K562 (cell line): ENCODE data around the gene CCR7. TPM values are rescaled to one million over a fixed set of nuclear protein-coding genes. Genes with fewer than 3 reads are reported as not detected.

Source experiments
- ATAC-seq: fragments of 200-7000 bp; cut with Tn5 transposase; 3 replicates; pipeline ENCODE4 v1.9.1; 2020; ENCODE audit warnings: moderate library complexity
- BruUV-seq: library from RNA; stranded (reverse); fragments of 400-500 nt; replicated peaks from 2 replicates; lab custom pipeline; 2021; lab: Mats Ljungman, UMichigan
- CTCF ChIA-PET: fragments of 300-600 bp; formaldehyde crosslinking; extraction: SDS; loops from one replicate; lab custom pipeline; 2021; ENCODE audit warnings: low intra/inter-chr PET ratio; lab: Yijun Ruan, JAX
- POLR2A ChIA-PET: fragments of 300-600, 350-650 bp; sonication (Branson Sonifier 250); formaldehyde crosslinking; extraction: SDS; loops from one replicate; lab custom pipeline; 2021; ENCODE audit warnings: antibody characterized with exemption, inconsistent platforms; lab: Yijun Ruan, JAX
- DNase-seq, 4 experiments: peaks; one replicate each; pipeline versions ENCODE4 v3.0.0 to v3.0.0-alpha.2; 2011 to 2018; ENCODE audit warnings: low spot score in 3 of 4, mixed read lengths in 3 of 4; ENCODE audit errors: extremely low read depth in 1 of 4
- FAIRE-seq: peaks from 2 replicates; lab custom pipeline; 2011; peaks lifted over from hg19 to GRCh38; lab: Jason Lieb, UNC
- H2AFZ ChIP-seq: 2 replicates; pipeline ENCODE4 v1.6.0; 2011; ENCODE audit warnings: low read depth, low read length, control low read depth, inconsistent platforms
- H3K27ac ChIP-seq: fragments of 200-600 bp; 3 replicates; pipeline ENCODE4 v1.8.0; 2011; ENCODE audit warnings: low read depth, mild to moderate bottlenecking, control low read depth, inconsistent platforms, low read length, moderate library complexity, mixed read lengths; ENCODE audit errors: extremely low read depth
- H3K27me3 ChIP-seq, 2 experiments: fragments of 300-600 bp in 1 of 2; 2 replicates in 1 of 2; 3 replicates in 1 of 2; pipeline versions ENCODE4 v1.6.0 to v1.8.0; 2011; ENCODE audit warnings: inconsistent platforms in 2 of 2, low read length in 2 of 2, mild to moderate bottlenecking in 1 of 2, mixed read lengths in 1 of 2, moderate library complexity in 1 of 2; ENCODE audit not compliant: control insufficient read depth in 2 of 2, insufficient read depth in 2 of 2
- H3K36me3 ChIP-seq: fragments of 300-600 bp; 3 replicates; pipeline ENCODE4 v1.8.0; 2011; ENCODE audit warnings: mild to moderate bottlenecking, low read length, inconsistent platforms; ENCODE audit not compliant: control insufficient read depth, insufficient read depth
- H3K4me1 ChIP-seq, 2 experiments: fragments of 200-600 bp in 1 of 2; replicated peaks in 1 of 2; 2 replicates in 1 of 2; 3 replicates in 1 of 2; pipeline versions ENCODE4 v1.5.1 to v1.8.0; 2011; ENCODE audit warnings: inconsistent platforms in 2 of 2, low read length in 2 of 2, mild to moderate bottlenecking in 1 of 2, mixed read lengths in 1 of 2, moderate library complexity in 1 of 2; ENCODE audit not compliant: control insufficient read depth in 2 of 2, insufficient read depth in 2 of 2
- H3K4me2 ChIP-seq: 2 replicates; pipeline ENCODE4 v1.6.1; 2011; ENCODE audit warnings: low read length, control low read depth, inconsistent platforms, mixed read lengths; ENCODE audit not compliant: insufficient read depth
- H3K4me3 ChIP-seq: fragments of 200-600 bp; sonication (generic), shearing (Covaris generic); 2 replicates; pipeline ENCODE4 v1.5.1; 2016; ENCODE audit warnings: control low read depth, inconsistent platforms
- H3K79me2 ChIP-seq: fragments of 200-600 bp; 3 replicates; pipeline ENCODE4 v1.8.0; 2011; ENCODE audit warnings: low read length, inconsistent platforms; ENCODE audit not compliant: control insufficient read depth, insufficient read depth
- H3K9ac ChIP-seq, 2 experiments: 2 replicates each; pipeline versions ENCODE4 v1.6.0 to v1.6.1; 2011; ENCODE audit warnings: low read depth in 2 of 2, low read length in 2 of 2, control low read depth in 1 of 2, inconsistent platforms in 1 of 2, mild to moderate bottlenecking in 1 of 2, mixed read lengths in 1 of 2; ENCODE audit not compliant: insufficient read depth in 1 of 2
- H3K9me1 ChIP-seq: one replicate; pipeline ENCODE4 v1.6.0; 2011; ENCODE audit warnings: inconsistent platforms, mild to moderate bottlenecking, low read length, moderate library complexity; ENCODE audit not compliant: control insufficient read depth, insufficient read depth
- H3K9me3 ChIP-seq: replicated peaks from 2 replicates; pipeline ENCODE4 v1.5.1; 2011; ENCODE audit warnings: low read depth, low read length, inconsistent platforms; ENCODE audit not compliant: control insufficient read depth, insufficient read depth
- H4K20me1 ChIP-seq: replicated peaks from 2 replicates; pipeline ENCODE4 v1.6.1; 2011; ENCODE audit warnings: low read length, inconsistent platforms, mixed read lengths; ENCODE audit not compliant: control insufficient read depth, insufficient read depth
- TFE3 ChIP-seq: fragments of 450-650 bp; formaldehyde crosslinking; IDR thresholded peaks from 2 replicates; pipeline ENCODE4 v1.4.0; 2020; ENCODE audit warnings: mild to moderate bottlenecking, mixed read lengths
- ZNF24 ChIP-seq: fragments of 450-650 bp; IDR thresholded peaks from 2 replicates; pipeline ENCODE4 v1.6.1; 2016
- WGBS: fragments of 100-300 bp; shearing (Covaris generic); methylation state at CpG from one replicate; pipeline ENCODE4 v1.1.6; 2016; ENCODE audit warnings: low coverage, mixed read lengths; ENCODE audit not compliant: insufficient coverage; ENCODE audit errors: missing lambda C conversion rate; 5-methylcytosine and 5-hydroxymethylcytosine counted together
- in situ Hi-C: fragments of 300-500 bp; cut with MboI; formaldehyde crosslinking; loops from 4 replicates; pipeline ENCODE4 v1.15.0; 2018; ENCODE audit warnings: inconsistent platforms, mixed read lengths
- intact Hi-C: fragments of 100-400 bp; cut with micrococcal nuclease; formaldehyde crosslinking; loops from 2 replicates; pipeline ENCODE4 v1.14.2; 2022
- polyA plus RNA-seq, 8 experiments: library from polyadenylated mRNA; depleted of rRNA in 4 of 8; stranded (reverse) in 5 of 8; unstranded in 3 of 8; fragments of >200 nt; fragmentation: Nextera tagmentation in 2 of 8; fragmentation: Illumina TruSeq in 1 of 8; extraction: Ambion mirVana in 2 of 8; extraction: Trizol in 1 of 8; gene quantifications; 2 replicates each; pipeline versions ENCODE4 v1.2.1 to v1.2.3, GENCODE V29; 2011 to 2014; ENCODE audit warnings: inconsistent platforms in 1 of 8, missing spikeins in 1 of 8
- total RNA-seq, 7 experiments: library from RNA; depleted of rRNA in 6 of 7; stranded (reverse); fragments of >200 nt in 6 of 7; fragmentation: Illumina TruSeq in 2 of 7; extraction: Trizol in 2 of 7; gene quantifications; 2 replicates each; pipeline versions ENCODE4 v1.2.1 to v1.2.3, GENCODE V29; 2011 to 2021; ENCODE audit warnings: low replicate concordance in 1 of 7
- TF ChIP-seq, protein P1 (sequence below): sonication (generic); formaldehyde crosslinking; IDR thresholded peaks from 2 replicates; pipeline ENCODE4 v1.8.0; 2022; ENCODE audit warnings: missing genetic modification reagents, mild to moderate bottlenecking, borderline replicate concordance
- TF ChIP-seq, protein P2 (sequence below): sonication (generic); formaldehyde crosslinking; IDR thresholded peaks from 2 replicates; pipeline ENCODE4 v1.8.0; 2023; ENCODE audit warnings: missing genetic modification reagents, mild to moderate bottlenecking, borderline replicate concordance

The CCR7 gene
- total and polyA plus RNA-seq, 9 of the 15 experiments (the other 6 are each of a cell fraction or from before 2014, with no cell fraction given): 0.14 to 1.4 (median 0.56) TPM

GRCh38 chr17:40614431-40615067 lies 49.3 kb upstream of the CCR7 start (continued):
- TF ChIP-seq, protein P1, sequence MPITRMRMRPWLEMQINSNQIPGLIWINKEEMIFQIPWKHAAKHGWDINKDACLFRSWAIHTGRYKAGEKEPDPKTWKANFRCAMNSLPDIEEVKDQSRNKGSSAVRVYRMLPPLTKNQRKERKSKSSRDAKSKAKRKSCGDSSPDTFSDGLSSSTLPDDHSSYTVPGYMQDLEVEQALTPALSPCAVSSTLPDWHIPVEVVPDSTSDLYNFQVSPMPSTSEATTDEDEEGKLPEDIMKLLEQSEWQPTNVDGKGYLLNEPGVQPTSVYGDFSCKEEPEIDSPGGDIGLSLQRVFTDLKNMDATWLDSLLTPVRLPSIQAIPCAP (CRISPR knock-in tag): no peak
- TF ChIP-seq TFE3 (CRISPR knock-in tag): no peak
- TF ChIP-seq, all 486 proteins: peak for 0

DNA sequence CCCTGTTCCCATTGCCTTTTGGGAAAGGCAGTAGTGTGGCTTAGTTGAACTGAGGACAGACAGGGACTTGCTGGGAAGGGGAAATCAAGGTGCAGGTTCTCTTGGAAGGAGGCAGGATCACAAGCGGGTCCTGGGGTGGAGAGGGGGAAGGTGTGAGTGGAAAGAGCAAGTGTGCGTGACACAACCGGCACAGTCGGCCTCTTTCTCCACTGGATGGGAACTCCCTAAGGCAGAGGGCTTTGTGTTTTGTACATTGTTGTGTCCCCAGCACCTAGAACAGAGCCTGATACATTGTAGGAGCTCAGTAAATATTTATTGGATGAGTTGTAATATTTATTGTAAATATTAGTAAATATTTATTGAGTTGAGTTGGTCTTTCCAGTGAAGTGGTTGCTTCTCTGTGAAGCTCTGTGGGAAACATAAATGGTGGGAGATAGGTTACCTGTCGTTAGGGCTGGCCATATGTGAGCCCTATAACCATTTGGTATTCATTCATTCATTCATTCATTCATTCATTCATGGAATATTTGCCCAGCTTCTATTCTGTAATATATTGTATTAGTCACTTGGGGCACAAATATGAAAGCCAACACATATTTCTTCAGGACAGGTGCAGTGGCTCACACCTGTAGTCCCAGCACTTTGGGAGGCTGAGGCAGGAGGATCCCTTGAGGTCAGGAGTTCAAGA lies 48.3 kb upstream of the CCR7 start:
- intact Hi-C loops (loop anchor here (10.0 kb wide), 1 partner anchor 291 kb away; no protein-coding TSS in a partner anchor), in situ Hi-C loops (loop anchor here (25.0 kb wide), 1 partner anchor 1049 kb away; no protein-coding TSS in a partner anchor)
- FAIRE-seq (no peak), ATAC-seq (no peak), DNase-seq (no peak)
- Histone ChIP-seq H4K20me1 (no peaks in the 10 kb centered on the region), H3K27me3 (peaks cover 11 to 48% of the 10 kb centered on the region in 2 experiments), H3K27ac (no peak overlapping the region), H3K36me3 (no peaks in the 10 kb centered on the region), H3K9me3 (no peaks in the 10 kb centered on the region), H3K4me2 (no peak overlapping the region), H3K9me1 (no peaks in the 10 kb centered on the region), H3K4me3 (no peak overlapping the region), H2AFZ (no peak overlapping the region), H3K9ac (no peak overlapping the region), H3K4me1 (no peaks in the 10 kb centered on the region), H3K79me2 (no peaks in the 10 kb centered on the region)
- 2% methylated on average over 5 of the region's 5 CpGs for WGBS
- BruUV-seq: no TSS peak
- ChIA-PET CTCF (no interaction called here), POLR2A (interaction anchor here (3.5 kb wide), 1 partner anchor 13 kb away, joined by 19 read pairs; no protein-coding TSS in a partner anchor)
- peak; percentile 71; the same call in 1 of the 2 replicates for TF ChIP-seq ZNF24
- TF ChIP-seq, protein P2, sequence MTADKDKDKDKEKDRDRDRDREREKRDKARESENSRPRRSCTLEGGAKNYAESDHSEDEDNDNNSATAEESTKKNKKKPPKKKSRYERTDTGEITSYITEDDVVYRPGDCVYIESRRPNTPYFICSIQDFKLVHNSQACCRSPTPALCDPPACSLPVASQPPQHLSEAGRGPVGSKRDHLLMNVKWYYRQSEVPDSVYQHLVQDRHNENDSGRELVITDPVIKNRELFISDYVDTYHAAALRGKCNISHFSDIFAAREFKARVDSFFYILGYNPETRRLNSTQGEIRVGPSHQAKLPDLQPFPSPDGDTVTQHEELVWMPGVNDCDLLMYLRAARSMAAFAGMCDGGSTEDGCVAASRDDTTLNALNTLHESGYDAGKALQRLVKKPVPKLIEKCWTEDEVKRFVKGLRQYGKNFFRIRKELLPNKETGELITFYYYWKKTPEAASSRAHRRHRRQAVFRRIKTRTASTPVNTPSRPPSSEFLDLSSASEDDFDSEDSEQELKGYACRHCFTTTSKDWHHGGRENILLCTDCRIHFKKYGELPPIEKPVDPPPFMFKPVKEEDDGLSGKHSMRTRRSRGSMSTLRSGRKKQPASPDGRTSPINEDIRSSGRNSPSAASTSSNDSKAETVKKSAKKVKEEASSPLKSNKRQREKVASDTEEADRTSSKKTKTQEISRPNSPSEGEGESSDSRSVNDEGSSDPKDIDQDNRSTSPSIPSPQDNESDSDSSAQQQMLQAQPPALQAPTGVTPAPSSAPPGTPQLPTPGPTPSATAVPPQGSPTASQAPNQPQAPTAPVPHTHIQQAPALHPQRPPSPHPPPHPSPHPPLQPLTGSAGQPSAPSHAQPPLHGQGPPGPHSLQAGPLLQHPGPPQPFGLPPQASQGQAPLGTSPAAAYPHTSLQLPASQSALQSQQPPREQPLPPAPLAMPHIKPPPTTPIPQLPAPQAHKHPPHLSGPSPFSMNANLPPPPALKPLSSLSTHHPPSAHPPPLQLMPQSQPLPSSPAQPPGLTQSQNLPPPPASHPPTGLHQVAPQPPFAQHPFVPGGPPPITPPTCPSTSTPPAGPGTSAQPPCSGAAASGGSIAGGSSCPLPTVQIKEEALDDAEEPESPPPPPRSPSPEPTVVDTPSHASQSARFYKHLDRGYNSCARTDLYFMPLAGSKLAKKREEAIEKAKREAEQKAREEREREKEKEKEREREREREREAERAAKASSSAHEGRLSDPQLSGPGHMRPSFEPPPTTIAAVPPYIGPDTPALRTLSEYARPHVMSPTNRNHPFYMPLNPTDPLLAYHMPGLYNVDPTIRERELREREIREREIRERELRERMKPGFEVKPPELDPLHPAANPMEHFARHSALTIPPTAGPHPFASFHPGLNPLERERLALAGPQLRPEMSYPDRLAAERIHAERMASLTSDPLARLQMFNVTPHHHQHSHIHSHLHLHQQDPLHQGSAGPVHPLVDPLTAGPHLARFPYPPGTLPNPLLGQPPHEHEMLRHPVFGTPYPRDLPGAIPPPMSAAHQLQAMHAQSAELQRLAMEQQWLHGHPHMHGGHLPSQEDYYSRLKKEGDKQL (CRISPR knock-in tag): no peak
